ENCODE results near the gene CFAP46.

DNA sequence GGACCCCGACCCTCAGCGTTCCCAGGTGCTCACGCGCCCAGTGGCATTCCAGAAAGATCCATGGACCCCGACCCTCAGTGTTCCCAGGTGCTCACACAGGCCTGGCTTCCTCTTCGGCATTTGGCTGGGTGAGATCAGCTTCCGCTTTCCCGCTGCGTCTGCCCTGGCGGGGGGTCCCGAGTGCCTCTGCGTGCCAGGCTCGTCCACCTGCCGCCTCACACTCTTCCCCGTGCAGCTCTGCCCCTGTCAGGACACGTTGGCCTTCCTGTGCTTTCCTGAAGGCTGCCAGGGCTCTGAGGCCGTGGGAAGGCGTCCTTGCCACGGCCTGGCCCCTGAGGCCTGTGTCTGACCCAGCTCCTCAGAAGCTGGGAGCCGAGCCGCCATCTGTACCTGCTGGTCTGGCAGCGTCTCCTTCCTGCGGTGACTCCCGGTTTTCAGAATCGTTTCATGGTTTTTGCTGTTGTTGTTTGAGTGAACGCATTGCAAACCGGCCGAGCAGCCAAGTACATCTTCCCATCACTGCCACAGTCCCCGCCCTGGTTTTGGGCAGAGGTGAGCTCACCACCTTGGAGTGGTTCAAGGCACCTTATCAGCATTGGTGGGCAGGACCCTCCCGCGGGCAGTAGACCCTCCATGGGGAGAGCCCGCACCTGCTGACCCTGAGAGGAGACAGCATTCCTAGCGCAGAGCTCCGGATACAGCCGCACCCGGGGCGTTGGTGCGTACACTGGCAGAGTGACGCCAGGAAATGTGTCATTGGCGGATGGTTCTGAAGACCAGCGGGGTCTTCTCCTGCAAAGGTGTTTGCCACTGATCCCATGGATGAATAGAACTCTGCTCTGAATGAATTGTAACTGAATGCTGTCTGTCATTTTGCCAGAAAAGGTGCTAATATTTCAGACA, 173.8 kb downstream of the CFAP46 start:
- no peak for TF ChIP-seq POLR2A (IDR thresholded peaks at IDR 0.05)
- TF ChIP-seq, protein P1, sequence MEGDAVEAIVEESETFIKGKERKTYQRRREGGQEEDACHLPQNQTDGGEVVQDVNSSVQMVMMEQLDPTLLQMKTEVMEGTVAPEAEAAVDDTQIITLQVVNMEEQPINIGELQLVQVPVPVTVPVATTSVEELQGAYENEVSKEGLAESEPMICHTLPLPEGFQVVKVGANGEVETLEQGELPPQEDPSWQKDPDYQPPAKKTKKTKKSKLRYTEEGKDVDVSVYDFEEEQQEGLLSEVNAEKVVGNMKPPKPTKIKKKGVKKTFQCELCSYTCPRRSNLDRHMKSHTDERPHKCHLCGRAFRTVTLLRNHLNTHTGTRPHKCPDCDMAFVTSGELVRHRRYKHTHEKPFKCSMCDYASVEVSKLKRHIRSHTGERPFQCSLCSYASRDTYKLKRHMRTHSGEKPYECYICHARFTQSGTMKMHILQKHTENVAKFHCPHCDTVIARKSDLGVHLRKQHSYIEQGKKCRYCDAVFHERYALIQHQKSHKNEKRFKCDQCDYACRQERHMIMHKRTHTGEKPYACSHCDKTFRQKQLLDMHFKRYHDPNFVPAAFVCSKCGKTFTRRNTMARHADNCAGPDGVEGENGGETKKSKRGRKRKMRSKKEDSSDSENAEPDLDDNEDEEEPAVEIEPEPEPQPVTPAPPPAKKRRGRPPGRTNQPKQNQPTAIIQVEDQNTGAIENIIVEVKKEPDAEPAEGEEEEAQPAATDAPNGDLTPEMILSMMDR (IDR thresholded peaks at IDR 0.05) = no peak

Measured in upper lobe of left lung (tissue), 4 donors.